H1 (cell line): ENCODE data around the gene PCDHGA1. TPM values are rescaled to one million over a fixed set of nuclear protein-coding genes. Genes with fewer than 3 reads are reported as not detected.

Source experiments
- ATF3 ChIP-seq: IDR thresholded peaks from 2 replicates; pipeline ENCODE4 v1.6.1; 2011; ENCODE audit warnings: low read depth, mild to moderate bottlenecking, low read length; ENCODE audit not compliant: insufficient read depth
- BACH1 ChIP-seq: IDR thresholded peaks from 2 replicates; pipeline ENCODE4 v1.6.1; 2012; ENCODE audit warnings: low read length, improper control_type of control experiment
- BRCA1 ChIP-seq: IDR thresholded peaks from 2 replicates; pipeline ENCODE4 v1.6.1; 2012; ENCODE audit warnings: low read depth, low read length, improper control_type of control experiment
- EP300 ChIP-seq, 2 experiments: IDR thresholded peaks; 1 replicate in 1 of 2; 2 replicates in 1 of 2; pipeline ENCODE4 v1.6.1; 2011 to 2012; ENCODE audit warnings: low read depth in 2 of 2, low read length in 2 of 2, mild to moderate bottlenecking in 2 of 2, borderline replicate concordance in 1 of 2, inconsistent platforms in 1 of 2, moderate library complexity in 1 of 2
- EZH2 ChIP-seq: fragments of 200-600 bp; sonication (generic); IDR thresholded peaks from 2 replicates; pipeline ENCODE4 v1.7.1; 2012; ENCODE audit warnings: low read depth, mild to moderate bottlenecking, moderate library complexity, low read length, inconsistent platforms; ENCODE audit not compliant: severe bottlenecking
- GABPA ChIP-seq: IDR thresholded peaks from 2 replicates; pipeline ENCODE4 v1.6.1; 2011; ENCODE audit warnings: mild to moderate bottlenecking, low read length, moderate library complexity, borderline replicate concordance; ENCODE audit not compliant: insufficient read depth
- GTF2F1 ChIP-seq: IDR thresholded peaks from 2 replicates; pipeline ENCODE4 v1.6.1; 2012; ENCODE audit warnings: low read depth, low read length, improper control_type of control experiment, borderline replicate concordance
- KDM4A ChIP-seq: IDR thresholded peaks from one replicate; pipeline ENCODE4 v1.7.1; 2012; ENCODE audit warnings: low read depth, mild to moderate bottlenecking, moderate library complexity, low read length, inconsistent platforms; ENCODE audit not compliant: severe bottlenecking
- KDM5A ChIP-seq: fragments of 200-600 bp; IDR thresholded peaks from 2 replicates; pipeline ENCODE4 v1.7.1; 2012; ENCODE audit warnings: mild to moderate bottlenecking, low read length, inconsistent platforms, mixed read lengths
- MAFK ChIP-seq: IDR thresholded peaks from 2 replicates; pipeline ENCODE4 v1.6.1; 2012; ENCODE audit warnings: low read depth, mild to moderate bottlenecking, improper control_type of control experiment, low read length
- NRF1 ChIP-seq: IDR thresholded peaks from 2 replicates; pipeline ENCODE4 v1.6.1; 2011; ENCODE audit warnings: mild to moderate bottlenecking, low read depth, low read length, improper control_type of control experiment
- PHF8 ChIP-seq: fragments of 200-600 bp; sonication (generic); conservative IDR thresholded peaks from 2 replicates; pipeline ENCODE4 v1.7.1; 2012; ENCODE audit warnings: low read depth, mild to moderate bottlenecking, inconsistent platforms, low read length, moderate library complexity
- RAD21 ChIP-seq, 2 experiments: IDR thresholded peaks in 1 of 2; conservative IDR thresholded peaks in 1 of 2; 2 replicates each; pipeline ENCODE4 v1.6.1; 2011; ENCODE audit warnings: low read depth in 2 of 2, low read length in 2 of 2, improper control_type of control experiment in 1 of 2, inconsistent platforms in 1 of 2, mild to moderate bottlenecking in 1 of 2, moderate library complexity in 1 of 2
- SIRT6 ChIP-seq: IDR thresholded peaks from one replicate; pipeline ENCODE4 v1.7.1; 2012; ENCODE audit warnings: low read length, inconsistent platforms
- SP2 ChIP-seq: IDR thresholded peaks from 2 replicates; pipeline ENCODE4 v1.6.1; 2012; ENCODE audit warnings: mild to moderate bottlenecking, low read length, inconsistent platforms
- SRF ChIP-seq: IDR thresholded peaks from 2 replicates; pipeline ENCODE4 v1.6.1; 2011; ENCODE audit warnings: mild to moderate bottlenecking, low read depth, low read length, moderate library complexity
- TBP ChIP-seq: IDR thresholded peaks from 2 replicates; pipeline ENCODE4 v1.6.1; 2011; ENCODE audit warnings: low read depth, low read length, improper control_type of control experiment
- polyA plus RNA-seq, 7 experiments: library from polyadenylated mRNA; depleted of rRNA in 3 of 7; stranded (reverse) in 5 of 7; unstranded in 2 of 7; fragments of >200 nt in 5 of 7; fragments of 200-250 nt in 2 of 7; gene quantifications; 1 replicate in 5 of 7; 2 replicates in 1 of 7; 4 replicates in 1 of 7; pipeline versions ENCODE4 v1.2.1 to v1.2.3, GENCODE V29; 2011 to 2013; ENCODE audit warnings: missing spikeins in 2 of 7, mixed read lengths in 2 of 7
- total RNA-seq: library from RNA; stranded (reverse); fragmentation: NEBNext Ultra II Directional; extraction: Animal tissue kit (Norgen Biotek cat#: 25700); gene quantifications from 2 replicates; pipeline ENCODE4 v1.2.1, GENCODE V29; 2021

Gene PCDHGA1
- total and polyA plus RNA-seq, 2 of the 8 experiments (the other 6 are each of a cell fraction or from before 2014, with no cell fraction given), result 0.57 to 0.89 TPM

- no peak for TF ChIP-seq EP300 (IDR thresholded peaks at IDR 0.05; ENCODE audit: borderline replicate concordance in 1 of 2, low read depth in 2 of 2, low read length in 2 of 2)
- TF ChIP-seq EZH2, result no peak
- TF ChIP-seq GABPA, result no peak
- peak; percentile 16; the same call in 1 of the 2 replicates for TF ChIP-seq SP2
- TF ChIP-seq TBP, result peak; percentile 89
- TF ChIP-seq SRF, result no peak
- TF ChIP-seq GTF2F1, result peak; percentile 92
- TF ChIP-seq RAD21 (IDR thresholded peaks at IDR 0.05 in 1 of 2, conservative IDR thresholded peaks at IDR 0.05 in 1 of 2; ENCODE audit: low read depth in 2 of 2, low read length in 2 of 2), result peak; percentile 45 to 57
- TF ChIP-seq PHF8, result peak; percentile 100
- peak; percentile 53; the same call in 1 of the 2 replicates for TF ChIP-seq BRCA1
- TF ChIP-seq KDM5A, result peak; percentile 23; the same call in 1 of the 2 replicates
- TF ChIP-seq ATF3, result no peak
- no peak for TF ChIP-seq MAFK
- TF ChIP-seq KDM4A, result peak; percentile 91
- TF ChIP-seq BACH1, result no peak
- peak; percentile 83 for TF ChIP-seq NRF1
- no peak for TF ChIP-seq SIRT6
Measured at GRCh38 chr5:141320225-141321169, 9.8 kb upstream of the PCDHGA1 start, which contains the start of gene TAF7 (continued).
